Dermis microvascular lymphatic vessel endothelial cell (primary cell): ENCODE results near the gene NEURL1. TPM values are rescaled to one million over a fixed set of nuclear protein-coding genes. Genes with fewer than 3 reads are reported as not detected.

Experiments used
- DNase-seq, 2 donors: peaks; one replicate each; pipeline versions ENCODE4 v3.0.0 to v3.0.0-alpha.2; 2010; ENCODE audit warnings: low read depth in 2 of 2
- total RNA-seq: library from RNA; depleted of rRNA; stranded (reverse); fragments of >200 nt; gene quantifications from 2 replicates; pipeline ENCODE4 v1.2.1, GENCODE V29; 2014

The NEURL1 gene
- total RNA-seq, 1 donor from 2014 or later: under 0.01 TPM

- no peak for DNase-seq
Observed at GRCh38 chr10:103545366-103545765, 51.9 kb downstream of the NEURL1 start.

- no peak for DNase-seq
Observed at GRCh38 chr10:103545771-103546281, 52.3 kb downstream of the NEURL1 start.

DNA sequence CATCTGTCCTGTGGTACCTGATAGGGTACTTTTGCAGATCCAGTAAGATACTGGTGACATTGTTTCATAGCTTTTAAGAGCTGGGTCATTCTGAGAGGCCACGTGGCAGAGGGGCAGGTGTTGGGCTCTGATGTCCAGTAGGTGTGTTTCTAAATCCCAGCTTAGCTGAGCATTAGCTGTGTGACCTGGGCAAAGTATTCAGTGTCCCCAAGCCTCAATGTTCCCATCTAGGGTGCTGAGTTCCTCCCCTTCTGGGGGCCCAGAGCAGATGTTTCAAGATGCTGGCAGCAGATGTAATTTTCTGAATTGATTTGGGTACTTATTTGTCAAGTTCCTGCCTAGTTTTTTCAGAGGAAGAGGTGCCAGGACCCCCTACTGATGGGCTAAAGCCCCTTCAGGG, 52.9 kb downstream of the NEURL1 start:
- DNase-seq: no peak

- DNase-seq: no peak
Observed at GRCh38 chr10:103547391-103547946, 54.0 kb downstream of the NEURL1 start.

DNA sequence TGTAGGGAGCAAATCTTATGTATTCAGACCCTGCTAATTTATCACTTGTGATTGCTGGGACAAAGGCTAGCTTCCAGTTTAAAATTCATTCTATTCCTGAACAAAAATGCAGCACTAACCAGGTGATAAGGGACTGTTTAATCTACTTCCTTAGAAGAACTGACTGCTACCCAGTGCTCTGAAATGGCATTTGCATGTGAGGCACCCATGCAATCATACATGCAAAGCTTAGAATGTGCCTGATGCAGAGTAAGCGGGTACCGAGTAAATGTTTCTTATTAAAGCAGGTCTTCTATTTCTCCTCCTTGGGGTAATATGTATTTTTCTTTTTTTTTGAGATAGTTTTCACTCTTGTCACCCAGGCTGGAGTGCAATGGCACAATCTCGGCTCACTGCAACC, 54.5 kb downstream of the NEURL1 start:
- no peak for DNase-seq

DNA sequence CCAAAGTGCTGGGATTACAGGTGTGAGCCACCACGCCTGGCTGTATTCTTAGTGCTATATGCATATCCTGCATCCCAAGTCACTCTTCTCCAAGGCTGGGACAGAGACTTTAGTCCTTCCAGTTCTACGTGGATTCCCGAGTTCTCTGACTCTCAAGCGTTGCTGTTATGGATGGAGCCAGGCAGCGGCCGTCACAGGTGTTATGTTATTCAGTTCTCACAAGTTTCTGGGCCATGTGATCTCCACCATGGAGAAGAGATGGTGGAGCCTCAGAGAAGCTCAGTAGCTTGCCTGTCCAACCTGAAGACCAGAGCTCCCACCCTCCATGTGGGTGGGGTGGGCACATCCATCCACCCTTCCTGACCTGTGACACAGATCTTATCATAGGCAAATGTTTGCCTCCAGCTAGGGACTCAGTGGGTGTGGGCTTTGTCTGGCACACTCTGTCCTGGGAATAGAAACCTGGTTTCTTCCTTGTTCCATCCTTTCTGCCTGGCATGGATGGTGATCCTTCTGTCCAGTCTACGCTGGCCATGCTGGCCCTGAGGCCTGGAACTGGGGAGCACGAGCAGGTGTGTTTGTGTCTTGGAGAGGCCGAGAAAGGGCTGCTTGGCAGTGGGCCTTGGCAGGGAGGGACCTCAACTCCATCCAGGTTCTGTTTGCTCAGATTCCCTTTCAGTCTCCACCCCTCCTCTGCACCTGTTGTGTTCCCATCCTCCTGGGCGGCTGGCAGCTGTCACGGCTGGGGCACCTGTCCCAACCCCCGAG, 55.3 kb downstream of the NEURL1 start:
- no peak for DNase-seq

DNA sequence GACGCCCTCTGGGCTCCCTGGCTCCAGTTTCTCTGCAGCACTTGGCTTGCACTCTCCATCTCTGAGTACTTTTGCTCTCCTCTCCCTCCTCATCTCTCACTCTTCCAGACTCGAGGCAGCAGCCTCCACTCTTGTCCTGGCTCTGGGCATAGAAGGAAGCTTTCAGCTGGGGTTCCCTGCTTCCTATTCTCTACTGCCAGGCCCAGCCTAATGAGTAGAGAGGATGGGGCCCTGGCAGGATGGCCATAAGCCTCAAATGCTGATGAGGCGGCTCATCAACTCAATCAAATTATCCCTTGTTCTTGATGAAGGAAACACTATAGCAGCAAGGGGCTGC, 55.8 kb downstream of the NEURL1 start:
- no peak for DNase-seq

DNA sequence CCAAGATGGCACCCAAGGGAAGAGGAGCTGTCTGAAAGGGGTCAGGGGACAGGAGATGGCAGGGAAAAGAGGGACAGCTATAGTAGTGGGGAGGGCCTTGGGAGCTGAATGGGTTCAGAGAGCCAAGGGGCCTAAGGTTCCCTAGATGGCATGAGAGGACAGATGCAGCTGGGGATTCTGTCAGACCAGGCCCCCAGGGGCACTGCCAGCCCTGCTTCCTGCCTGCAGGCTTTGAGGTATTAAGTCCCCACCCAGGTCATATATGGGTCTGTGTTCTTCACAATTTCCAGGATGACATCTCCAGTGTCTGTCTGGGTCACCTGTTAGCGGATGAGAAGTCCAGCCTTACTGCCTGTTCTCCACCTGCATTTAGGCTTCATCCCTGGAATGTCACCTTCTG, 56.7 kb downstream of the NEURL1 start:
- no peak for DNase-seq

DNA sequence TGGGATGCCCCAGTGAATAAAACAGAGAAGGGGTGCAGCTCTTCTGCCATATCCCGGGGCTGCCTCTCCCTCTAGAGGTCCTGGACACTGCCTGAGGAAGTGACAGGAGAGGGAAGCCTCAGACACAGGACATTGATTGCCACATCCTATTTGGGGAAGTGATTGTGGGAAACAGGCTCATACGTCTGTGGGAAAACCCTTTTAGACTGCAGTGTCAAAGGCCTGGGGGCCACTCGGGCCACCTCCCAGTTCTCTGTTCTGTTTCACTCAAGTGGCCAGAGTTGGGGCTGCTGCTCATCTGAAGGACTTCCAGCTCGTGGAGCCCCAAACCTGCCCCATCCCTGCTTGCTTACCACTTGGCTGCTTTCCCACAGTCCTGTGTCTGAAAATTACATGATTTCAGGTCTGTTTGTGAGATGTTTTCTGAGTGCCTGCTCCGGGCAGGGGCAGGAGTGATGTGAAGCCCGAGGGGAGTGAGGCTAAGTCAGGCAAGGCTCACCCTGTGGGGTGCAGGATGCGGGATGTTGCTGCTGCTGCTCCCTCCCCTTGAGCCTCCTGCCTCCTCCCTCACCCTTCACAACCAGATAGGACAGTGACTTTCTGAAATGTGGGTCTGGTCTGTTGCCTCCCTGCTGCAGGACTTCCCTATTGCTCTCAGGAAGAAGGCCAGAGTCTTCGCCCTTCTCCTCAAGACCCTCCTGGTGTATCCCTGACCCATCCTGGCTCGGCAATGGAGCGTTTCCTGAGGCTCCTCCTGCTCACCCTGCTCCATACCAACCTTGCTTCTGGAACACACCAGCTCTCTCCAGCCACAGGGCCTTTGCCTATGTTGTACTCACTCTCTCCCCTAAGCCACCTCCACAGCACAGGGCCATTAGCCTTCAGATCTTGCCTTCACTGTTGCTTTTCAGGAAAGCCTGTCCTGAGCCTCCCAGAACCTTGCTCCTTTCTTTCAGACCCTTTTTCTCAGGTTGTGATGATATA, 58.4 kb downstream of the NEURL1 start:
- no peak for DNase-seq

DNA sequence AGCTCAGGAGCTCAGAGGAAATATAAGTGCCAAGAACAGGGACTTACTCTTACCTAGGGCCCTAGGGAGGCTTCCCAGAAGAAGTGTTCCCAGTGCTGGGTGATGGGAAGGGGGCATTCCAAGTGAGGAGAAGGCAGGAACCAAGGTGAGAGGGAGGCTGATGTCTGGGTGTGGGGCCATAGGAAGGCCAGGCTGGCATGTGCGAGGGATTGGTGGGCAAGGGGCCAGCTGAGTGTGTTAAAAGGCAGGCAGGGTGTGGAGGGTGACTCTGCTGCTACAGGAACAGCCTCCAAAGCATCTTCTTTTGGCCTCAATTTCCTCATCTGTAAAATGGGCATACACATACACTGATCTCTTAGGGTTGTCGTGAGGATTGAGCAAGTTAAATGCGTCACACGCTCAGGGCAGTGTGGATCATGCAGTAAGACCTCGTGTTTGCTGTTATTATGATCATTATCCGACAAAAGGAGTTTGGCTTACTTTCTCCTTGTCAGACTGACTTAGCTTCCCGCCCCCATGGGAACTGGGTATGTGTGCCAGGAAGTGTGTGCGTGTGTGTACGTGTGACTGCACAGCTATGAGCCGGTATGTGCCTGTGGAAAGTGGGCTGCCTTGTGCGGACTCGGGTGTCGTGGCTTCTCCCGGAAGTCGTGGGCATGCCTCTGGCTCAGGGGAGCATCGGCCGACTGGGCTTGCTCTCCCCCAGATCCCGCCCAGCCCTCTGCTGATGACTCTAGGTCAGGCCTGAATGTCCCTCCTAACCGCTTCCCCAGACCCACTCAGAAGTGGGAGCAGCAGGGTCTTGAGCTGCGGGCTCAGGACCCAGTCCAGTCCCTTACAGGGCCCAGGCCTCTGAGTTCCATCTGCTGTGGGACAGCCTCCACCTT, 59.6 kb downstream of the NEURL1 start:
- no peak for DNase-seq

DNA sequence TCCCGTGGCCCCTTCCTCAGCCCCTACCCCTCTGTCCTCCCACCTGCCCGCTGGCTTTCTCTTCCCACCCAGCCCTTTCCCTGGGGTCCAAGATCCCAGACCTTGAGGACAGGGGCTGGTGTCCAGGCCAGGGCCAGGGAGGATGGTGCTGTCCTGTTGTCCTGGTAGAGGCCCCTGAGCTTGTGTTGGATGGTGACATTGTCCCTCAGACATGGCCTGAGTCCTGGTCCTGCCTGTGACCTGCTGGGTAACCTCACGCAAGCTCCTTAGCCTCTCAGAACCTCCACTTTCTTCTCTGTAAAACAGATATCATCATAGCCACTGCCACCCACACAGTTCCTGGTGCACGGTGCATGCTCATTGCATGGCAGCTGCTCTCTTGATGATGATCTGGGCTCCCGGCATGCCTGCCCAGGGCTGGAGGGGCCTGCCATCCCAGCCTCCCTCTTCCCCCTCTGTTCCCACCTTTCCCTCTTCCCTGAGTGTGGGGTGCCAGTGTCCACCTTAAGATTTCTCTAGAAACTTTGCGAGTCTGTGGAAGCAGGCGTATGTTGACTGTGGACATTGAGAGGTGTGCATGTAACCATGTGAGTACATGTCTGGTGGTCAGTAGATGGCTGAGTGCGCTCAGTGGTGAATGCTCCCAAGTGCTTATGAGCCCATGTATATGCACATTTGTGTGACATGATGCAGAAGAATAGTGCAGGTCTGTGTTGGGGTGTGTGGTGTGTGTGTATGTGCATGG, 60.4 kb downstream of the NEURL1 start:
- DNase-seq: no peak

DNA sequence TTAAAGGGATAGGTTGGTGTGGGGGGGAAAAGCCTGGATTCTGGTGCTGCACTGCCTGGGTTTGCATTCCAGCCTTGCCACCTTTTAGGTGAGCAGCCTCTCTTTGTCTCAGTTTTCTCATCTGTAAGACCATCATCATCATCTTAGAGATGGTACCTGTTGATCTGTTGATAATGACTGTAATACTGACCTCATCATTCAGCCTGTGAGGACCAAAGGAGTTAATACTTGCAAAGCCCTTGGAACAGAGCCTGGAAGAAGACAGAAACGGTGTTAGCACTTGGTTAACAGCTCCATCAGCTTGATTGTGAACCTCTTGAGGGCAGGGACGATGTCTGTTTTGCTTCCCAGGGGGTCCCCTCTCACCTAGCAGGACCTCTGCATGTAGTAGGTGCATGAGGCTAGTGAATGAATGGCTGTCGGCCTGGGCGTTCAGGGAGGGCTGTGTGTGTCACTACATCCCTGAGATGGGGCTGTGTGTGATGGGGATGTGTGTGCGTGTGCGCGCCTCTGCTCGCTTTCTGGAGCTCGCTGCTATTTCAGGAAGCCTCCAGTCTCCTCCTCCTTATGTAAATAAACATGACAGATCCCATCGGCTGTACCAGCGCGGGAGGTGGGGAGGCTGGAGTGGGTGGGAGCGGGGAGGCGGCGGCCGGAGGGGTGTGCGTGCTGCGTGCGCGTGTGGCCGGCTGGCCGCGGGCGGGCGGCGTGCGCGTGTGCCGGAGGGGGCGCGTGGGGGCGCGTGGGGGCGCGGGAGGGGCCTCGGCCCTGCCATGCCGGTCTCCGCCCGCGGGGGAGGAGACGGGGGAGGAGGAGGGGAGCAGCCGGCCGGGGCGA, 61.2 kb downstream of the NEURL1 start:
- DNase-seq: peak in 1 of 2 donors; percentile 46

DNA sequence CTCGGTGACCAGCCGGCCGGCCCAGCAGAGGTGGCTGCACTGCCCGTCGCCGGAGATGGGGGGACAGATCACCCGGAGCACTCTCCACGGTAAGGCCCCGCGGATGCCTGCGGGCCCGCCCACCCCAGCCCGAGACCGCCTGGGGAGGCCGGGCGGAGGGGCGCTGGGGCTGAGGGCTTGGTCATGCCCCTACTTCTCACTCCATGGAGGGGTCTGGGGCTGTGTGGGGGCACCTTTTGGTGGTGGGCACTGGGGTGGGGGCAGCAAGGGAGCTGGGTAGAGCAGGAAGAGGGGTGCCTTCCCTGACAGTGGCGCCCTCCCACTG, 61.8 kb downstream of the NEURL1 start:
- DNase-seq: no peak

DNA sequence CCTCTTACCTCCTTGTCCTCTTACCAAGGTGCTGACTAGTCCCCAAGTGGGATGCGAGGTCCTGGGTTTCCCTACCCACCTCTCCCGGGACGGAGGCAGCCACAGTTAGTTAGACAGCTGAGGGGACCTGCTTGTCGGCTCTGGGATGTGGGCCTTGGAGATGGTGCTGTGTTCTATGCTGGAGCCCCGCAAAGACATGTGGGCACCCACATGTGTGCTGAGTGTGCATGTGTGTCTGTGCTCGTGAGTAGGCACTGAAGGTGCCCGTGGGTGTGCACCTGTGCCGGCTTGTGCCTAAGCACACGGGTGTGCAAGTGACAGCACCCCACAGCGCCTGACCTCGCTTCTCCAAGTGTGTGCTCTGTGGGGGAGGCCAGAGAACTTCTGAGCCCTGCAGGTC, 62.2 kb downstream of the NEURL1 start:
- no peak for DNase-seq

- no peak for DNase-seq
Observed at GRCh38 chr10:103556383-103557007, 63.0 kb downstream of the NEURL1 start.

DNA sequence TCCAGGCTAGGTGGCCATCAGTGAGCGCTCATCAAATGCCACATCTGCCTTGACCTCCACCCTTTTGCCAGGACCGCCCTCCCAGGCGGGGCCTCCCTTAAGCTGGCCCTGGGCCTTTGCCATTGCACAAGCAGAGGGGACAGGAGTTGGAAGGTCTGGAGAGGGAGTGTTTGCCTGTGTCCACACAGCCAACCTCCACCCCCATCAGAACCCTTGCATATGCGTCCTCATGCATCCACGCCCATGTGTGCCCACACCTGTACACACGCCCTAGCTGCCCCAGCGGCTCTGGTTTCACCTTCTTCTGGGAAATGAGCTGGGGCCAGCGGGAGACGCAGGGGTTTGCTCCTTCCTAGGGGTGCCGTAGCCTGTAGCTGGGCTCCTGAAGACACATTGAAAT, 64.0 kb downstream of the NEURL1 start:
- DNase-seq: no peak

- no peak for DNase-seq
Observed at GRCh38 chr10:103558911-103559310, 65.4 kb downstream of the NEURL1 start.

- no peak for DNase-seq
Observed at GRCh38 chr10:103559776-103560175, 66.3 kb downstream of the NEURL1 start.

DNA sequence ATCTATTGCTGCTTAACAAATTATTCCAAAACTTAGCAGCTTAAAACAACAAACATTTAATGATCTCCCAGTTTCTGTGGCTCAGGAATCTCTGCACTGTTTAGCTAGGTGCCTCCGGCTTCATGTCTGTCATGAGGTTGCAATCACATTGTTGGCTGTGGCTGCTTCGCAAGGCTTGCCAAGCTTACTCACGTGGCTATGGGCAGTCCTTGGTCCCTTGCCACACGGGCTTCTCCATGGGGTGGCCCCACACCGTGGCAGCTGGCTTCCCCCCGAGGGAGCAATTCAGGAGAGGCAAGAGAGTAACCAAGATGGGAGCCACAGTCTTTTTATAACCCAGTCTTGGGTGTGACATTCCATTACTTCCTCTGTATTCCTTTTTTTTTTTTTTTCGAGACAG, 67.4 kb downstream of the NEURL1 start:
- DNase-seq: no peak
